ENCODE data around the gene MAP3K15. TPM values are rescaled to one million over a fixed set of nuclear protein-coding genes. Genes with fewer than 3 reads are reported as not detected.

MAP3K15 gene
- total RNA-seq, 1 experiment from 2014 or later = 1.3 TPM

GRCh38 chrX:19377799-19378198, 137.5 kb downstream of the MAP3K15 start:
- ATAC-seq (no peak), DNase-seq (ENCODE audit: low read depth, low spot score) (no peak)
- H3K9me2 ChIP-seq (ENCODE audit: insufficient read depth) = no peaks in the 10 kb centered on the region
- ChIA-PET POLR2A (no interaction called here), RAD21 (ENCODE audit: low non-redundant PET in 1 of 2, low total read pairs in 2 of 2, uncharacterized antibody in 2 of 2, unreplicated experiment in 2 of 2) (no interaction called here), CTCF (no interaction called here)
- no peak overlapping the region for H3K27ac ChIP-seq (ENCODE audit: low read depth, low read length)
- H3K36me3 ChIP-seq (ENCODE audit: control insufficient read depth in 1 of 2, insufficient read depth in 2 of 2, low read length in 2 of 2) = no peaks in the 10 kb centered on the region
- H3K27me3 ChIP-seq (ENCODE audit: insufficient read depth, low read length) = no peaks in the 10 kb centered on the region
- no TSS peak for BruUV-seq (replicated peaks)
- no peak overlapping the region for H3K4me2 ChIP-seq (ENCODE audit: low read length)
- H2AFZ ChIP-seq (ENCODE audit: low read depth, low read length, poor library complexity, severe bottlenecking) = no peak overlapping the region
- TF ChIP-seq SRF (IDR thresholded peaks at IDR 0.05; ENCODE audit: low read depth) = no peak
- no peak for TF ChIP-seq RAD21 (IDR thresholded peaks at IDR 0.05; ENCODE audit: low read depth)
- no peak for TF ChIP-seq POLR2AphosphoS5 (IDR thresholded peaks at IDR 0.05; ENCODE audit: low read depth, low read length)
- TF ChIP-seq ELF1 (IDR thresholded peaks at IDR 0.05; ENCODE audit: borderline replicate concordance, low read depth) = no peak
- TF ChIP-seq ATF3 (IDR thresholded peaks at IDR 0.05) = no peak
- no peak for TF ChIP-seq JUND (IDR thresholded peaks at IDR 0.05)
- no peak for TF ChIP-seq SP1 (IDR thresholded peaks at IDR 0.05; ENCODE audit: low read depth)
- no peak for TF ChIP-seq ZNF274 (IDR thresholded peaks at IDR 0.05; ENCODE audit: low read depth, low read length)
- TF ChIP-seq EZH2phosphoT487 (IDR thresholded peaks at IDR 0.05; ENCODE audit: borderline replicate concordance) = no peak
- no peak for TF ChIP-seq ZFX (IDR thresholded peaks at IDR 0.05)
- TF ChIP-seq, protein P1, sequence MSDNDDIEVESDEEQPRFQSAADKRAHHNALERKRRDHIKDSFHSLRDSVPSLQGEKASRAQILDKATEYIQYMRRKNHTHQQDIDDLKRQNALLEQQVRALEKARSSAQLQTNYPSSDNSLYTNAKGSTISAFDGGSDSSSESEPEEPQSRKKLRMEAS (IDR thresholded peaks at IDR 0.05) = no peak
- no peak for TF ChIP-seq TCF7L2 (IDR thresholded peaks at IDR 0.05; ENCODE audit: borderline replicate concordance, extremely low read depth, insufficient read depth, insufficient read length)
- no peak for TF ChIP-seq CBX3 (IDR thresholded peaks at IDR 0.05; ENCODE audit: low read depth)
- TF ChIP-seq ZBTB33 (IDR thresholded peaks at IDR 0.05; ENCODE audit: extremely low read depth, insufficient replicate concordance, low read length) = no peak
- TF ChIP-seq CTCF (IDR thresholded peaks at IDR 0.05 in 2 of 3, conservative IDR thresholded peaks at IDR 0.05 in 1 of 3; ENCODE audit: borderline replicate concordance in 1 of 3, insufficient read depth in 1 of 3, low read depth in 2 of 3, low read length in 2 of 3) = no peak
- TF ChIP-seq EZH2 (IDR thresholded peaks at IDR 0.05) = no peak
- no peak for TF ChIP-seq CEBPB (IDR thresholded peaks at IDR 0.05; ENCODE audit: low read depth)
- no peak for TF ChIP-seq YY1 (IDR thresholded peaks at IDR 0.05; ENCODE audit: extremely low read depth, insufficient replicate concordance, low read depth, low read length)
- no peaks in the 10 kb centered on the region for H3K79me2 ChIP-seq (ENCODE audit: insufficient read depth, low read length)
- no peaks in the 10 kb centered on the region for H4K20me1 ChIP-seq (ENCODE audit: insufficient read depth)
- H3K4me1 ChIP-seq (ENCODE audit: control insufficient read depth in 1 of 2, insufficient read depth in 2 of 2, low read length in 2 of 2) = no peaks in the 10 kb centered on the region
- H3K9me3 ChIP-seq (ENCODE audit: control insufficient read depth in 1 of 2, insufficient read depth in 1 of 2, low read depth in 1 of 2, low read length in 2 of 2) = no peaks in the 10 kb centered on the region
- H3K9ac ChIP-seq (ENCODE audit: low read length) = no peak overlapping the region
- H3K4me3 ChIP-seq (replicated peaks in 1 of 2; ENCODE audit: low read depth in 1 of 2, low read length in 2 of 2) = no peak overlapping the region
- intact Hi-C loops (cut with micrococcal nuclease) = no loop called here

All from HCT116 (cell line).